ENCODE measurements around the gene RCAN1.
A peak's percentile ranks its signal among the peaks of the same experiment; 100 is the strongest.

Gene RCAN1

GRCh38 chr21:34536311-34536710, 78.6 kb downstream of the RCAN1 start:
- Histone ChIP-seq H3K36me3 (ENCODE audit: control insufficient read depth, insufficient read depth, low read length) (no peaks in the 10 kb centered on the region), H3K4me3 (ENCODE audit: low read depth, low read length) (no peak overlapping the region), H3K9me3 (ENCODE audit: control insufficient read depth, insufficient read depth, low read length) (no peaks in the 10 kb centered on the region), H3K4me1 (ENCODE audit: control insufficient read depth, insufficient read depth, low read length) (peaks cover 11% of the 10 kb centered on the region), H3K27me3 (ENCODE audit: control insufficient read depth, insufficient read depth, low read length) (no peaks in the 10 kb centered on the region), H3K27ac (ENCODE audit: low read depth, low read length) (no peak overlapping the region), H3K9ac (ENCODE audit: low read depth, low read length) (no peak overlapping the region)

DNA sequence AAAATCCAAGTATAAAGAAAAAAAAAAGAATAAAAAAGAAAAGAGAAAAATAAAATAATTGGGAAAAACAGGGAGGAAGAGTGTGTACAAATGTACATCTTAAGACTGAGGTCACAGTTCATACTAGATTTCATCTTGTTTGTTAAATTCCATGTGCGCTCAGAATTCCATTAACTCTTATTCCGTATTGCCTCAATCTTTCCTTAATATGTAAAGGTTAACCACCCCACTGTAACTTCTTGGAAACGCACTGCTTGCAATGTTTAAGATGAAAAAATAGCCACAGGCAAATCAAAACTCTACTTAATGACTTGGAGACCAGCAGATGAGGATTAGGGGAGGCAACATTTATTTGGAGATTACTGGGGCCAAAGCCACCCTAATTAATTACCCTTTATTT, 79.0 kb downstream of the RCAN1 start:
- Histone ChIP-seq H3K36me3 (ENCODE audit: control insufficient read depth, insufficient read depth, low read length) (no peaks in the 10 kb centered on the region), H3K9me3 (ENCODE audit: control insufficient read depth, insufficient read depth, low read length) (no peaks in the 10 kb centered on the region), H3K27ac (ENCODE audit: low read depth, low read length) (no peak overlapping the region), H3K4me1 (ENCODE audit: control insufficient read depth, insufficient read depth, low read length) (peaks cover 11% of the 10 kb centered on the region), H3K27me3 (ENCODE audit: control insufficient read depth, insufficient read depth, low read length) (no peaks in the 10 kb centered on the region), H3K9ac (ENCODE audit: low read depth, low read length) (no peak overlapping the region), H3K4me3 (ENCODE audit: low read depth, low read length) (no peak overlapping the region)

DNA sequence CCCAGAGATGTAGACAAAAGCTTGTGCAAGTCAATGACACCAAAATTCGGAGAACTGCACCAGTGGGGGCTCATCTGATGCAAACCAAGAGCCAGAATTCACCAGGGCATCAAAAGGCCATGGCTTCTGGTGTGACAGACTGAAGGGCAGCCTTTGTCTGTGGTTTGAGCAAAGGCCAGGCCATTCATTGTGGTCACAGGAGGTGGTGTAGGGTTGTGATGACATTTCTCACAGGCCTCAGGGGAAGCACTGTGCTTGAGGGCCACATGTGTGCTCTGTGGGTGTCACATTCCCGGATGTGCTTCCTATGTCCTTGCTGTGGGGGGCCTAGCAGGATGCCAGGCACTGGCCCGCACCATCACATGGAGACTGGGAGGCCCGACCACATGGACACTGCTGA, 80.4 kb downstream of the RCAN1 start:
- Histone ChIP-seq H3K9ac (ENCODE audit: low read depth, low read length) (no peak overlapping the region), H3K4me3 (ENCODE audit: low read depth, low read length) (no peak overlapping the region), H3K9me3 (ENCODE audit: control insufficient read depth, insufficient read depth, low read length) (no peaks in the 10 kb centered on the region), H3K36me3 (ENCODE audit: control insufficient read depth, insufficient read depth, low read length) (no peaks in the 10 kb centered on the region), H3K4me1 (ENCODE audit: control insufficient read depth, insufficient read depth, low read length) (peaks cover 11% of the 10 kb centered on the region), H3K27me3 (ENCODE audit: control insufficient read depth, insufficient read depth, low read length) (no peaks in the 10 kb centered on the region), H3K27ac (ENCODE audit: low read depth, low read length) (no peak overlapping the region)

DNA sequence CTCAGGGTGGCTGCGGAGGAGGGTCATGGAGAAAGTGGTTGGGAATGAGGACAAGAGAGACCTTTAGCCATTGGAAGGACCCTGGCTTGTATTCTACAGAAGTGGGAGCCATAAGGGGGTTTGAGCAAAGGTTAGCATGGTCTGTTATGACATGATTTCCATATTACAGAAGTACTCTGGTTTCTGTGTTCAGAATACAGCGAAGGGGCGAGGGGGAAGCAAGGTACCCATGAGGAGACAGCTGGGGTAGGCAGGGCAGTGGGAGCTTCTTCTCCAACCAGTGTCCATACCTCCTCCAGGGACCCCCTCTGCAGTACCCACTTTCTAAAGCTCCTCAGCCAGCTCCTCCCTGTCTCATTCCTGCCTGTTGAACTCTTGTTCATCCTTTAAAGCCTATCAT, 81.0 kb downstream of the RCAN1 start:
- Histone ChIP-seq H3K4me1 (ENCODE audit: control insufficient read depth, insufficient read depth, low read length) (peaks cover 11% of the 10 kb centered on the region), H3K9ac (ENCODE audit: low read depth, low read length) (no peak overlapping the region), H3K4me3 (ENCODE audit: low read depth, low read length) (no peak overlapping the region), H3K27me3 (ENCODE audit: control insufficient read depth, insufficient read depth, low read length) (no peaks in the 10 kb centered on the region), H3K27ac (ENCODE audit: low read depth, low read length) (no peak overlapping the region), H3K9me3 (ENCODE audit: control insufficient read depth, insufficient read depth, low read length) (no peaks in the 10 kb centered on the region), H3K36me3 (ENCODE audit: control insufficient read depth, insufficient read depth, low read length) (no peaks in the 10 kb centered on the region)

DNA sequence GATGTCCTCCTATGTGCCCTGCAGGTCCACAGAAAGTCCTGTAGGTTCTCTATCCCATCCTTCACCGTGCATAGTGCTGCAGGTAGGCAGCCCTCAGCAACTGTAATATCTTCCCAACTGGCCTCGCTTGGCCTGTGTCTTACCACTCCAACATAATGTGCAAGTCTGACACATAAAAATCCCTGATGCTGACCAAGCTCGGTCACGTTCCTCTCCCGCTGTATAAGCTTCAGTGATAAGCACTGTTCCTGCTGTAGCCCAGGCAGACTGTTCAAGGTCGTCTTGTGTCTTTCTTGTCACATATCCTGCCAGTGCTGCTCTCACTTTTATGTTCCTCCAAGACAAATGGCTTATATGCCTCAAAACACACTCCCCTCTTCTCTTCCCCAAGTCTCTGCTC, 83.5 kb downstream of the RCAN1 start:
- H3K9ac ChIP-seq (ENCODE audit: low read depth, low read length), result no peak overlapping the region
- no peak overlapping the region for H3K4me3 ChIP-seq (ENCODE audit: low read depth, low read length)
- peaks cover 19% of the 10 kb centered on the region for H3K4me1 ChIP-seq (ENCODE audit: control insufficient read depth, insufficient read depth, low read length)
- no peaks in the 10 kb centered on the region for H3K27me3 ChIP-seq (ENCODE audit: control insufficient read depth, insufficient read depth, low read length)
- H3K27ac ChIP-seq (ENCODE audit: low read depth, low read length), result no peak overlapping the region
- no peaks in the 10 kb centered on the region for H3K9me3 ChIP-seq (ENCODE audit: control insufficient read depth, insufficient read depth, low read length)
- no peaks in the 10 kb centered on the region for H3K36me3 ChIP-seq (ENCODE audit: control insufficient read depth, insufficient read depth, low read length)

DNA sequence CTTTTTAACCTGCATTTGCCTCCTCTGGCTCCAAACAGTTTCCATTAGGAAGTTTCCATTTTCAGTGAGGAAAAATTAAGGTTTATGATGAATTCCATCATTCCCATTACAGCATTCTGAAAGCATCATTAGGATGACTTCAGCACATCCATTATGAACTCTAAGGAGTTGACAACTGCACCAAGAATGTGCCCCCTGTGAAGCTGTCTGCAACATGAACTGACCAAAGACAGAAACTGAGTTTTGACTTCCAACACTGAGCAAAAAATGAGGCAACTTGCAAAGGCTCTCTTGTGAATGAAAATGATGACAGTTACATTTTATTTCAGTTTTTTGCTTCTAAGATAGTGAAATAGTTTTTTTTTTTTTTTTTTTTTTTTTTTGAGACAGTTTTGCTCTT, 84.7 kb downstream of the RCAN1 start:
- Histone ChIP-seq H3K36me3 (ENCODE audit: control insufficient read depth, insufficient read depth, low read length) (no peaks in the 10 kb centered on the region), H3K9me3 (ENCODE audit: control insufficient read depth, insufficient read depth, low read length) (no peaks in the 10 kb centered on the region), H3K4me1 (ENCODE audit: control insufficient read depth, insufficient read depth, low read length) (peaks cover 25% of the 10 kb centered on the region), H3K4me3 (ENCODE audit: low read depth, low read length) (no peak overlapping the region), H3K27me3 (ENCODE audit: control insufficient read depth, insufficient read depth, low read length) (no peaks in the 10 kb centered on the region; the same call in 1 of the 2 replicates), H3K27ac (ENCODE audit: low read depth, low read length) (no peak overlapping the region), H3K9ac (ENCODE audit: low read depth, low read length) (no peak overlapping the region)

DNA sequence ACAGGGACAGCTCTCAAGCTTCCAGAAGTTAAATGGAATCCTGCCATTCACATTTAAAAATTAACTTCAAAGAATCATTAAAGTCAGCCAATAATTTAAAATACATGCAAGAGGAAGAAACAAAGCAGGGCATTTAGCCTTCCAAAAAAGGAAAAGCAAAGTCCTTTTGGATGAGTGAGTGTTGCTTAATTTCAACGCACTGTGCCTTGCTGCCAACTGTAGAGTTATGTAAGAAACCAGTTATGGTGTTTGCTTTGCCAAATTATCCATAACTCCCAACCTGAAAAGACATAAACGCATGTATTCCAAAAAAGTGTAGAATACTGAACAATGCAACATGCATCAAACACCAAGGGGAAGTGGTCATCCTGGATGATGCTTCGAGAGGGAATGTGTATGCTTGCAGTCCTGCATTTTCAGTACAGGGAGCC, 86.8 kb downstream of the RCAN1 start:
- Histone ChIP-seq H3K27me3 (ENCODE audit: control insufficient read depth, insufficient read depth, low read length) (peaks cover 6% of the 10 kb centered on the region; the same call in 1 of the 2 replicates), H3K36me3 (ENCODE audit: control insufficient read depth, insufficient read depth, low read length) (no peaks in the 10 kb centered on the region), H3K9ac (ENCODE audit: low read depth, low read length) (no peak overlapping the region), H3K4me1 (ENCODE audit: control insufficient read depth, insufficient read depth, low read length) (peaks cover 39% of the 10 kb centered on the region), H3K9me3 (ENCODE audit: control insufficient read depth, insufficient read depth, low read length) (no peaks in the 10 kb centered on the region), H3K4me3 (ENCODE audit: low read depth, low read length) (no peak overlapping the region), H3K27ac (ENCODE audit: low read depth, low read length) (no peak overlapping the region)

- Histone ChIP-seq H3K4me1 (ENCODE audit: control insufficient read depth, insufficient read depth, low read length) (peaks cover 47% of the 10 kb centered on the region), H3K27me3 (ENCODE audit: control insufficient read depth, insufficient read depth, low read length) (peaks cover 6% of the 10 kb centered on the region; the same call in 1 of the 2 replicates), H3K27ac (ENCODE audit: low read depth, low read length) (peak overlapping the region; percentile 90), H3K36me3 (ENCODE audit: control insufficient read depth, insufficient read depth, low read length) (no peaks in the 10 kb centered on the region), H3K9ac (ENCODE audit: low read depth, low read length) (peak overlapping the region; percentile 52; the same call in 1 of the 2 replicates), H3K9me3 (ENCODE audit: control insufficient read depth, insufficient read depth, low read length) (no peaks in the 10 kb centered on the region), H3K4me3 (ENCODE audit: low read depth, low read length) (peak overlapping the region; percentile 38; the same call in 1 of the 2 replicates)
Observed at GRCh38 chr21:34526618-34527290, 88.2 kb downstream of the RCAN1 start.

GRCh38 chr21:34526241-34526617, 88.7 kb downstream of the RCAN1 start:
- H3K27ac ChIP-seq (ENCODE audit: low read depth, low read length), result peak overlapping the region; percentile 90
- H3K4me1 ChIP-seq (ENCODE audit: control insufficient read depth, insufficient read depth, low read length), result peaks cover 47% of the 10 kb centered on the region
- peaks cover 6% of the 10 kb centered on the region; the same call in 1 of the 2 replicates for H3K27me3 ChIP-seq (ENCODE audit: control insufficient read depth, insufficient read depth, low read length)
- H3K9ac ChIP-seq (ENCODE audit: low read depth, low read length), result peak overlapping the region; percentile 52
- H3K36me3 ChIP-seq (ENCODE audit: control insufficient read depth, insufficient read depth, low read length), result no peaks in the 10 kb centered on the region
- peak overlapping the region; percentile 38; the same call in 1 of the 2 replicates for H3K4me3 ChIP-seq (ENCODE audit: low read depth, low read length)
- no peaks in the 10 kb centered on the region for H3K9me3 ChIP-seq (ENCODE audit: control insufficient read depth, insufficient read depth, low read length)

DNA sequence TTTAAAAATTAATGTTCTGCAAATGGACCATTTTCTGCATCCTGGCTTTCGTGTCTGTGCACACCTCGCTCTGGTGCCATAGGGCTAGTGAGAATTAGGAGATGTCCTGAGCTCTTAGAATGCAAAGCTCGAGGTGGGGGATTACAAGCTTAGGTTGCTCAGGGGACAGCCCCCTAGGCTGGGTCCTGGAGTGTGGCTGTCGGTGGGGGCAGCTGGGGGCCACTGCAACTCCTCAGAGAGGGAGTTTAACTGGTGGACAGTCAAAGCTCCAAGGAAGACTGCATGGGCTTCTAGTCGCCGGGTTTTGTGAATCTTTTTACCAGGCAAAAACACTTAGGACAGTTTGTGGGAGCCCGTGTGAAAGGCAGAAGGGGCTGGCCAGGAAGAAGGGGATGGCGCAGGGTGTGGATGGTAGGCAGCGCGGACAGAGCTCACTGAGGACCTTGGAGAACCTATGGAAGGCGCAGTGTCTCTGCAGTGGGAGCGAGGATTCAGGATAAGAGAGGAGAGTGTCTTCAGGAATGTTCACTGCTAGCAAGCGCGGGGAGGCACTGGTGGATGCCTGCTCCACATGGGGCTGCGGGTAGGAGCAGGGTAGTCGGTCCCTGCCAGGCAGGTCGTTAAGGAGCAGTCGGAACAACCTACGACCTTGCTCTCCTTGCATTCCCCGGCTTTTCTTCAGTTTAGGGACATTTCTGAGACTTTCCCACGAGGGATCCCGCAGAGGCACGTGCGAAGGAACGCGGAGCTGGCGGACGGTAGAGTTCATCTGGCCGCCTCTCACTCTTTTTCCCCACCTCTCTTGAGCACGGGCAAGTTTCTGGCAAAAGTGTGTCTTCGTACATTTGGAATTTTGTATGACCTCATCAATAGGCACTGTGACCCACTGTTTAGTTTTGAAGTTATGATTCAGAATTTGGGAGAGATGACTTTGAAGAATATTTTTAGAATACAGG, 90.0 kb downstream of the RCAN1 start:
- H3K27me3 ChIP-seq (ENCODE audit: control insufficient read depth, insufficient read depth, low read length), result peaks cover 6% of the 10 kb centered on the region; the same call in 1 of the 2 replicates
- H3K9ac ChIP-seq (ENCODE audit: low read depth, low read length), result 0 out of 2 replicates have a peak overlapping the region, but pooled peaks have one; percentile 2
- H3K27ac ChIP-seq (ENCODE audit: low read depth, low read length), result peak overlapping the region; percentile 16
- H3K36me3 ChIP-seq (ENCODE audit: control insufficient read depth, insufficient read depth, low read length), result no peaks in the 10 kb centered on the region
- H3K9me3 ChIP-seq (ENCODE audit: control insufficient read depth, insufficient read depth, low read length), result no peaks in the 10 kb centered on the region
- H3K4me1 ChIP-seq (ENCODE audit: control insufficient read depth, insufficient read depth, low read length), result peaks cover 53% of the 10 kb centered on the region
- peak overlapping the region; percentile 0; the same call in 1 of the 2 replicates for H3K4me3 ChIP-seq (ENCODE audit: low read depth, low read length)

Measured in HUES48 (cell line).